Activated T-cell treated with anti-CD3 and anti-CD28 coated beads for 4 hours (primary cell): ENCODE data around the gene MUC2.
"Not testable (repeated sequence)": the region's sequence is repeated elsewhere in the genome, so short reads cannot be mapped to it uniquely, and the experiment has no call there.

Experiments used
- DNase-seq: peaks from one replicate; pipeline ENCODE4 v3.0.0-alpha.2; 2020

MUC2 gene

DNA sequence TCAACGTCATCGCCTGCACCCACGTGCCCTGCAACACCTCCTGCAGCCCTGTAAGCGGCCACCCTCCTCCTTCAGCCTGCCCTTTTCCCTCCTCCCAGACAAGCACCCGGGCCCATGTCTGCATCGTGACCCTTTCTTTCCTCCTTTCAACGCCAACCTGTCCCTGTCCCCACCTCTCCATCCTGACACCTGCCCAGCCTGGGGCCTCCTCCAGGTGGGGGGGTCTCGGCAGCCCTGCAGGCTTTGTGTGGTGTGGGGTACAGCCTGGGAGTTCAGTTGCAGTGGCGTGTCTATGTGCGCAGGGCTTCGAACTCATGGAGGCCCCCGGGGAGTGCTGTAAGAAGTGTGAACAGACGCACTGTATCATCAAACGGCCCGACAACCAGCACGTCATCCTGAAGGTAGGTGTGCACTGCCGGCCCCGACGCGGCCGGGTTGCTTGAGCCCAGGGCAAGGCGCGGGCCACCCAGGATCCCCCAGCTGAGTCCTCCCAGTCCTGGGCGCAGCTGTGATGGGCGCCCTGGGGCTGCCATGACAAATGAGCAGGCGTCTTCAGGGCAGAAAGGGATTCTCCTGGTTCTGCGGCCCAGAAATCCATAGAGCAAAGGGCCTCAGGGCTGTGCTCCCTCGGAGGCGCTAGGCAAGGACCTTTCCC, 33.7 kb downstream of the MUC2 start:
- no peak for DNase-seq

DNA sequence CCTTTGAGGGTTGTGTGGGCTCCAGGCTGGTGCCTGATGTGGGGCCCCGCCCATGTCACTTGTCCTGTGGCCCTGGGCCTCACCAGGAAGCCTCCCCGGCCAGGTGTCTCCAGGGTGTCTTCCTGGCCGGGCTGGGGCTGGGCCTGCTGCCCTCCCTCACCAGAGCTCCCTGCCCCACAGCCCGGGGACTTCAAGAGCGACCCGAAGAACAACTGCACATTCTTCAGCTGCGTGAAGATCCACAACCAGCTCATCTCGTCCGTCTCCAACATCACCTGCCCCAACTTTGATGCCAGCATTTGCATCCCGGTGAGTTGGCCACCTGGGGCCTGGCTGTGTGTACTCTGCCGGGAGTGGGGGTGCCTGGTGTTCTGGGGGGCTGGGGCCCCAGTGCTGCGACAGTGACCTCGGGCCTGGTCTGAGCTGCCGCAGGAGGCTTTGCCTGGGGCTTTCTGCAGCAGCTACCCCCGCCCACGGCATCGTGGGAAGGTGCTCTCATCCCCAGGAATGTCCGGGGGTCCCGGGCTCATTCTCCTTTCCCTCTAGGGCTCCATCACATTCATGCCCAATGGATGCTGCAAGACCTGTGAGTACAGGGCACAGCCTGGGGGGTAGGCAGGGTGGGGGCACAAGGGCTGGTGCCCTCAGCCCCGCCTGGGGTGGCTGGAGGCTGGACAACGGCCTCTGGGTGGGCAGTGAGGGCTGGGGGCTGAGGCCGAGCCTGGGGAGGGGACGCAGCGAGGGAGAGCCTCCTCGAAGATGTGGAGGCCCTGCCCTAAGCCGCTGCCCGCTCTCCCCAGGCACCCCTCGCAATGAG, 34.6 kb downstream of the MUC2 start:
- no peak for DNase-seq

DNA sequence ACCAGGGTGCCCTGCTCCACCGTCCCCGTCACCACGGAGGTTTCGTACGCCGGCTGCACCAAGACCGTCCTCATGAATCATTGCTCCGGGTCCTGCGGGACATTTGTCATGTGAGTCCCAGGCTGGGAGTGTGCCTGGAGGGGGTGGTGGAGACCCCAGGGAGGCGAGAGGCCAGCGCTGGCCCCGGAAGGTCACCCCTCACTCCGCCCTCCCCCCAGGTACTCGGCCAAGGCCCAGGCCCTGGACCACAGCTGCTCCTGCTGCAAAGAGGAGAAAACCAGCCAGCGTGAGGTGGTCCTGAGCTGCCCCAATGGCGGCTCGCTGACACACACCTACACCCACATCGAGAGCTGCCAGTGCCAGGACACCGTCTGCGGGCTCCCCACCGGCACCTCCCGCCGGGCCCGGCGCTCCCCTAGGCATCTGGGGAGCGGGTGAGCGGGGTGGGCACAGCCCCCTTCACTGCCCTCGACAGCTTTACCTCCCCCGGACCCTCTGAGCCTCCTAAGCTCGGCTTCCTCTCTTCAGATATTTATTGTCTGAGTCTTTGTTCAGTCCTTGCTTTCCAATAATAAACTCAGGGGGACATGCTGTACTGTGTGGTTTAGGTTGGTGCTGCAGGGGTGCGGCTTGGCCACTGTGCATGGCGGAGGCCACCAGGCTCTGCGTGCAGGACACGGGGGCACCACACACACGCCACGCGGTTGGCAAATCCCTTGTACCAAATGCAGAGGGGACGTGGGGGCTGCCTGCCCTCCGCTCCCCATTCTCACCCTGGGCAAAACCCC, 35.4 kb downstream of the MUC2 start:
- DNase-seq: no peak

DNA sequence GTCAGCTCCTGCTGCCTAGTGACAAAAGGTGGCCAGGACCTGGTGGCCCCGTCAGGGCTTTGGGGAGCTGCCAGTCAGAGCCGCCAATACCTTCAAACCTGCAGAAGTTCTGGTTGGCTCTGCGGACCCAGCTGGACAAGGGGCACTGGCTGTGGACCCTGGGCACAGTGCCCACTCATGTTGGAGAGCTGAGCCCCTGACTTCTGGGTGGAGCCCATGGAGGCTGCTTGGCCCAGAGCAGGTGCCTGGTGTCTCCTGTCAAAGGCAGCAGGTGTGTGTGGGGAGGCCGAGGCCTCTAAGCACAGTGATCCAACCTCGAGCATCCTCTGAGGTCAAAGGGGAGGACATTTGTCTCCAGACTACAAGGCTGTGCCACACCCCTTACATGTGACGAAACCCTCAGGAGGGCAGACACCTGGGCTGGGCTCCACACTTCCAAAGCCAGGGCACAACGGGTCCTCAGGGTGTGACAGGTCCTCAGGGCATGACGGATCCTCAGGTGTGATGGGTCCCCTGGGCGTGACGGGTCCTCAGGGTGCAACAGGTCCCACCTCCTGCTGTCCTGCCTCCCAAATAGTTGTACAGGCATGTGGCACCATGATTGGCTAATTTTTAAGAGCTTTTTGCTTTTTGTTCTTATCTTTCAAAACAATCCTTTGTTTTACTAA, 37.0 kb downstream of the MUC2 start:
- DNase-seq: no peak

DNA sequence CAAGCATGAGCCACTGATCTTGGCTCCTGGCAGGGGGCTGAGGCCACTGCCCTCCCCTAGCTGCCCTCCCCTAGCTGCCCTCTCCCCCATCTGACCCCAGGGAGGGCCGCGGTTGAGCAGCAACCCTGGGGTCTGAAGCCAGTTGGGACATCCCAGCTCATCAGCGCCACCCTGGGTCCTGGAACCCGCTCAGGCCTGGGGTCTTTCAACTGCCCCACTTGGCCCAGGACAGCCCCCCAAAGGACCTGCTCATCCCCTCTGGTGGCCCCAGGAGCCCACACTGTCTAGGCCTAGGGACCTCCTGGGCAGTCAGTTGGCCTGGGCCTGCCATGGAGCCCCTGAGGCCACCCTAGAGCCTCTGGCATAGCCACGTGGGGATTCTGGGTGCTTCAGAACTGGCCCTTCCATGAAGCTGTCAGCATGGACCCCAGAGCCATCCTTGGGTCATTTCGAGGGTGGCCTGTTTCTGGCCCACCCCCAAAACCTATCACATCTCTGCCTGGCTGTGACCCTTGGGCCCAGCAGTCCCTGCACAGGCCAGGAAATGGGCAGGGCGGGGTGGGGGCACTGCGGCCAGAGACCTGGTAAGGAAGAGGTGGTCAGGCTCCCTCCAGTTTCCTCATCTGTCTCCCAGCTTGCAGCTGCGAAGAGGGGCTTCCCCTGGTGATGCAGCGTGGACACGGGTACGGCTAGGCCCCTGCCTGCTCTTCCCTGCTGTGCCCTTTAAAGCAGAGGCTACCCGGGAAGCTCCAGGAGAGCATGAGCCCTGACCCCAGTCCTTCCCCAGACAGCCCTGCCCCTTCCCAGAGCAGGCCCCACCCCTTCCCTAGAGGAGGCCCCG, 37.9 kb downstream of the MUC2 start:
- DNase-seq: no peak

DNA sequence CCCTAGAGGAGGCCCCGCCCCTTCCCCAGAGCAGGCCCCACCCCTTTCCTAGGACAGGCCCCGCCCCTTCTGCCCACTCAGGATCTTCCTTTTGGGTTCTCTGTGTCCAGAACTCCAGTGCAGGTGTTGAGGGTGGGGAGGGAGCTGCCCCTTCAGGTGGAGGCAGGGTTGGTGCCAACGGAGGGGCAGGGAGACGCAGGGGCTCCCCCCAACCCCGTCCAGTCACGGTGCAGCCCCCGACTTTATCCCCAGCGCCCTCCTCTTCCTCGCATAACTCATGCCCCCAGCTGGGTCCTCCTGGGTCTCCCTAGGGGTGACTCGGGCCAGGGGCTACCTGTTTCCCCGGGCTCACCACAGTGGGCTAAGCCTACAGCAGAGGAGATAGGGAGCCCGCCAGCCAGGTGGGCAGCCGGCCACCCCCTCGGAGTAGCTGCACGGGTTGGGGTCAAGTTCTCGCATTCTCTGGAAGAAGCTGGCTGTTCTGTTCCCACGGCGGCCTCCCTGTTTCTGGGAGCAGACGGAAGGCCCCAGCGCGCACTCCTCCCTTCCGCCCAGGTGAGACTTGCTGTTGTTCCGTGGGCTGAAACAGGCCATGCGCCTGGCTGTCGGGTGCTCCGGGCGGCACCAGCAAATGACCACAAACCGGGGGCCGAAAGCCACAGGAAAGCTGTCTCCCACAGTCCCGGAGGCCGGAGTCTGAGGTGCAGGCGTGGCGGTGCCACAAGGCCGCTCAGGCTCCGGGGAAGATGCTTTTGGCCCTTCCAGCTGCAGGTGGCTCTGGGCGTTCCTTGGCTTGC, 38.9 kb downstream of the MUC2 start:
- no peak for DNase-seq

DNA sequence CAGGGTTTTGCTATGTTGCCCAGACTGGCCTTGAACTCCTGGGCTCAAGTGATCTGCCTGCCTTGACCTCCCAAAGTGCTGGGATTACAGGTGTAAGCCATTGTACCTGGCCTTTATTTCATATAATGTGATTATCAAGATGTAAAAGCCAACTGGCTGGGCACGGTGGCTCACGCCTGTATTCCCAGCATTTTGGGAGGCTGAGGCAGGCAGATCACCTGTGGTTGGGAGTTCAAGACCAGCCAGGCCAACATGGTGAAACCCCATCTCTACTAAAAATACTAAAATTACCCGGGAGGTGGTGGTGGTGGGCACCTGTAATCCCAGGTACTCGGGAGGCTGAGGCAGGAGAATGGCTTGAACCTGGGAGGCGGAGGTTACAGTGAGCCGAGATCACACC, 40.6 kb downstream of the MUC2 start:
- DNase-seq: not testable (repeated sequence)

DNA sequence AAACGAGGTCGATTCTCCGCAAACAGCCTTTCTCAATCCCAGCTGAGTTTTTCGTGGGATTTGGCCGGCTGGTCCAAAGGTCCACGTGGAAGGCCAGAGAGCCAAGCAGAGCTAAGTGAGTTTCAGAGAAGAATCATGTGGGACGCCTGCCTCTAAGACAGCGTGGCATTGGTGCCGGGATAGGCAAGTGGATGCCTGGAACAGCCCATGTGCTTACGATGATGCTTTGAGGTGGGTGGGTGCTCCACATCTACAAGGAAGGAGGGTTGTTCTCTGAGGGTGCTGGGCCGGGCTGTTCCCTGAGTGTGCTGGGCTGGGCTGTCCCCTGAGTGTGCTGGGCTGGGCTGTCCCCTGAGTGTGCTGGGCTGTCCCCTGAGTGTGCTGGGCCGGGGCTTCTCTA, 41.4 kb downstream of the MUC2 start:
- DNase-seq: no peak

DNA sequence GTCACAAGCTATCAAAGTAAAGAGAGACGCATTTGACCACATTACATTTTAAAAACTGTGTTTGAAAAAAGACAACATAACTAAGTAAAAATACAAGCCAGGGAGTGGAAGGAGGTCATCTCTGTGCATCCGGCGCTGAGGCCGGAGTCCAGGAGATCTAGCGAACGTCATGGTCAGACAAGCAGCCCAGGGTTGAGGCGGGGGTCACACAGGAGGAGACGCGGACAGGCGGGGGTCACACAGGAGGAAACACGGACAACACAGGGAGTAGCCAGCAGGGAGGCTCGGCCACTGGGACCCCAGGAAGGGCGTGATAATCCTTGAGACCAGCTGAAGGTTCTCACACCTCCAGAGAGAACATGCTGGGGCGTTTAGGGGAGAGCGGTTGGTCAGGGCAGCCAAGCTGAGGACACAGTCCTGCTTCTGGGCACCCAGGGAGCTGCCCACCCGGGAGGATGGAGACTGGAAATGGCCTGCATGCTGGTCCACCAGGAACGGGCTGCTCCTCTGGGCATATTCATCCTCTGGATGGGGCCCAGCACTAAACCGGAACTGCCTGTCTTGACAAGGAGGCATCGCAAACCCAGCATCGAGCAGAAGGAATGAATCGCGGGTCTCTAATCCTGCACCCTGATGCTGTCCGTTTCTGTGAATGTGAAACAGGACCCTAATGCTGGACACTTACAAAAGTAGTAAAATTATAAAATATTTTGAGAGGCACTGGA, 42.2 kb downstream of the MUC2 start:
- DNase-seq: no peak

DNA sequence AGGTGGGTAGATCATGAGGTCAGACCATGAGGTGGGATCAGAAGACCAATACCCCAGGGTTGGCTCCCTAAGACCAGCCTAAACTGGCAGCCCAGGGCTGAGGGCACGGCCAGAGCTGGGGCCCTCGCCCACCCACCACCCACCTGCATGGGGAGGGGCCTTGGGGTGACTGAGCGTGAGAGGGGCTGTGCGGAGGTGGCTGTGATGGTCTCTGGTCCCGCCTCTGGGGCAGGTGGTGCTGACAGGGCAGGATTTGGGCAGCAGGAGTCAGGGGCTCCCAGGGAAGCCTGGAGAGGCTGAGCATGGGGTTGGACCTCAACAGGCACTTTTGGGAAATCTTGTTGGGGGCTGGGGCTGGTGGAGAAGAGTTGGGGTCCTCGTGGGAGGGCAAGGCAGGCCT, 43.3 kb downstream of the MUC2 start:
- no peak for DNase-seq

DNA sequence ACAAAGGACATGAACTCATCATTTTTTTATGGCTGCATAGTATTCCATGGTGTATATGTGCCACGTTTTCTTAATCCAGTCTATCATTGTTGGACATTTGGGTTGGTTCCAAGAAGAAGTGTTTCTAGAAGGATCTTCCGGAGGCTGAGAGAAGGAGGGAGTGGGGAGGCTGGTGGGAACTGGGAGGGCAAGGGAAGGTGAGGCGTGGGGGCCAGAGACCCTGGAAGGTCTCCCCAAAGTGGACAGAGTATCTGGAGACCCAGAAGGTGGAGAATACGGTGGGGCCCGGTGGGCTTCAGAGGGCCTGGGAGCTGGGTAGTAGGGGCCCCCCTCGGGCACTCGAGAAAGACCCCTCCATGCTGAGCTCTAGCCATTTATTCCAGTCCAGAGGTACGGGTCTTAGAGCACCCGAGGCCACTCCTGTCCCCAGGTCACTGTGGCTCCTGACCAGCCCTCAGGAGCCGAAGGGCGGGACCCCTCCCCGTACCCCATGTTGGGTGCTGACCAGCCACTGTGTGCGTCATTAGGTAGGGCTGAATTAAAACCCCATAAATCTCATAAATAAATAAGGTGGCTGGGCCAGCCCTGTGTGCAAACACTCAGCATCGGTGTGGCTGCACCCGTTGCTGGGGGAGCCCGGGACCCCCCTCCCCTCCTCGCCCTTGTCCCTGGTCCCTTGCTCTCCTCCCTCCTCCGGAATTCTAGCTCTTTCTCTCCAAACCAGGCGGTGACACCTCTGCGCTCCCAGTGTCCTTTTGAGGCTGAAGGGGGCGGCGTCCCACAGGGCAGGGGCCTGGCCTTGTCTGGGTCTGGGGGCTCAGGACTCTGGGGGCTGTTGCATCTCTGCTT, 44.3 kb downstream of the MUC2 start:
- no peak for DNase-seq

DNA sequence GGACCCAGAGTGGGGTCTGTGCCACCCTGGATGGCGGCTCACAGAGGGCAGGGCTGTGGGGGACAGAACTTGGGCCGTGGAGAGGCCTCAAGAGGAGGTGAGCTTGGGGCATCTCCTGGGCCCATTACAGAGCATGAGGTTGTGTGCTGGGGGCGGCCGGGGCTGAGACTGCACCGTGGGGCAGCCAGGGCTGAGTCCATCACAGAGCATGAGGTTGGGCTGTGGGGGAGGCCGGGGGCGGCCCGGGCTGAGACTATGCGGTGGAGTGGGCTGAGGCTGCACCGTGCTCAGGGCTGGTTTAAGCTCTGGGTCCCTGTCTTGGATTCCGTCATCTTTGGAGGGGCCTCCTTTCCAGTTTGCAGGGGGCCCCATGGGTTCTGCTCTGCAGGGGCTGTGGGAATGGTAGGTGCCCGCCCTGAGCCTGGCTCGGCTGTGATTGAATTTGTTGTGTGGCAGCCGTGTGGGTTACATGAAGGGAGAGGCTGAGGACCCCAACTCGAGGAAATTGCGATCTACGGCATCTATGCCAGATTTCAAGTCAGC, 45.0 kb downstream of the MUC2 start:
- no peak for DNase-seq

DNA sequence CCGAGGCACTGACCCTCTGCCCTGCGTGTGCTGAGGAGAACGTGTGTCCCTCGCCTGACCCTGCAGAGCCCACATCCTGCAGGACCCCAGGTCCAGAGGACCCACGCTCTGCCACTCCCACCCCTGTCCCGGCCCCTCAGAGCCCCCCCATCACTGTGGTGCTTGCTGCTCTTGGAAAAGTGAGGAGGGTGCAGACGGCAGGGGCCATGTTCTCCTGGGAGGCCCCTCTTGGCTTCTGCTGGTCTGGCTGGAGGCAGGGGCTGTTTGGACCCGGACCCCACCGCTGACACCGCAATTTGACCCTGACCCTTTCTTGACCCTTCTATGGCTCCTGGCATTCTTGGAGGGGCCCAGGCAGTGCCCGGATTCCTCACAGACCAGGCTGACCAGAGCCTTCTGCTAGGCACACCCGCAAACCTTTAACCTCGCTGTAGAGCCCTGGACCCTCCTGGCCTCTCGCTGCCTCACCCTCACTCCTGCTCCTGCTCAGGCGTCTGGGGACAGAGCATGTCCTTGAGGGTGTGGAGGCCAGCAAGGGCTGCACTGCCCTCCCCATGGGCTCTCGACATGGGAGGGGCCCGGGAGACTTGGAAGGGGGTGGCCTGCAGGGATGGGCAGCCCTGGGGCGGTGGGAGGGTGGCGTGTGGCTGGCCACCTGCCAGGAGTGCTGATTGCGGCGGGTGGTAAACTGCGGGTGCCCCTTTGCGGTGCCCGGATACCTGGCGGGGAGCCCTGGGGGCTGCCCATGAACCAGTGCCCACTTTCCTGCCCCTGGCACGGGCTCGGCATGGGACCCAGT, 46.1 kb downstream of the MUC2 start:
- no peak for DNase-seq

DNA sequence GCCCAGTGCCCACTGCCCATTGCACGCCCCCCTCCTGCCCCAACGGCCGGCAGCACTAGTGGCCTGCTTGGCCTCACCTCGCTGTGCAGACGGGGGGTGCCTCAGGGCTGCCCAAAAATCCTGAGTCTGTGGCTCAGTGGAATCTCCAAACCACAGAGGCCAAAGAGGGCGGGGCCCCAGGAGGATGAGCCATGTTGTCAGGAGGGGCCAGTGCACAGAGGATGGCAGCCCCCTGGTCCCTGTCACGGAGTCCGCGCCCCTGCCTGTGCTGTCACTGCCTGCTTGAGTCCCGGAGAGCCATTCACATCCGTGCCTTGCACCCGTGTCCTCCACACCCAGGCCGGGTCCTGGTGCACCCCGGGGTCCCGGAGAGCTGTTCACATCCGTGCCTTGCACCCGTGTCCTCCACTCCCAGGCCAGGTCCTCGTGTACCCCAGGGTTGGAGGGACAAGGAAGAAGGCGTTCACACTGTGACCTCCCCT, 46.7 kb downstream of the MUC2 start:
- DNase-seq: no peak

DNA sequence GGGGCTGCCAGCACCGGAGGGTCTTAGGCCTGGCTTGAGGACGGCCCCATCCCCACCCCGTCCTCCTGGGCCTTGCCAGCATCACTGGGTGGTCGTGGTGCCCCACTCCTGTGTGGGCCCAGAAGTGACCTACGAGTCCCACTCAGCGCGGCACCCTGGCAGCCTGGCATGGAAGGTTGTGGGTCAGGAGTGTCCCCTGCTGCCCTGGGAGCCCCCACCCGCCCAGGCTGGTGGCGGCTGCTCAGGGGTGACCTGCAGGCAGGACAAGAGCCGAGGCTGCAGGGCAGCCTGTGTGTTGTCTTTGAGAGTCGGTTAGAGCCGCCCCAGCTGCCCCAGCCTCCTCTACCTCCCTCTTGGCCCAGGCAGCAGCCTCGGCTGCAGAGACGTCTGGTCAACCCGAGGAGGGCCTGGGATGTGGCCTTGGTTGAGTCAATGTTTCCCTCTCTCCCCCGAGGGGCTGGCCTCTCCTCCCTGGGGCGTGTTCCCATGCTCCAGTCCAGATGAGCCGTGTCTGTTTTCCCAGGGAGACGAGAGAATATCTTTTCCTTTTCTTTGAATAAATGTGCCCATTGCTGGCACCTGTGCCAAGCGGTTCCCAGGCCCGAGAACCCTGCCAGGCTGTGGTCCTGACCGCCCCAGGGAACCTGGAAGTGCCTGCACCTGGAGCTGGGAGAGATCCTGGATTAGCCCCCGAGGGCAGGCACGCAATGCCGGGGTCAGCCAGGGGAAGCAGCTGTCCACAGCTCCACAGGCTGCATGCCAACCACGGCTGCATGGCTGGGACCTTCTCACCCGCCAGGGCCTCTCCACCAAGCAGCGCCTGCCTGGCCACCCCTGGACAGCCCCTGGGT, 47.4 kb downstream of the MUC2 start:
- DNase-seq: no peak

DNA sequence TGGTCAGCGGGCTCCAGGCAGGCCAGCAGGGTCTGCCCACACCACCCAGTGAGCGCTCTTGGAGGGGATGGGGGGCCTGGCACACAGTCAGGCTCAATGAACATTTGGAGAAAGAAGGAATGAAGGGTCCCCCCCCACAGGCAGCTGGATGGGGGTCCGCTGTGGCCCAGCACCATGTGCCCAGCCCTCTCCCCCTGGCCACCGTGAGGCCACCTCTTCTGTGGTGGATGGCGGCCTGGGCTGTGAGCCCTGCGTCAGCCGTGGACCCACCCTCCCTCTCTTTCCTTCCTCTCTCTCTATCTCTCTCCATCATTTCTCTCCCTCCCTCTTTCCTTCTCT, 48.0 kb downstream of the MUC2 start:
- no peak for DNase-seq

DNA sequence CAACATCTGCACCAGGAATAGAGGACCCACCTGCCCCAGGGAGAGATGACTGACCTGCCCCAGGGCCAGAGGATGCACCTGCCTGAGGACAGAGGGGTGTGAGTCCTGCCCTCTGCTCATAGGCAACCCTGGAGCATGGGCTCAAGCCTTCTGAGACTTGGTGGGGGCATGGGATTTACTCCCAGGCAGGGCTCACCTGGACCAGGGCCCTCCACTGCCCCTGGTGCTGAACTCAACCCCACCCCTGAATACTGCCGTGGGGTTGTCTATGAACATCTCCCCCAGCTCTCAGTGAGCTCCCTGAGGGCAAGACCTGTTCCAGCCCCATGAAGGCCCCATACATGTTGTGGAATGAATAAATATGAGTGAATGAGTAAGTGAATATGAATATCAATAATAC, 49.3 kb downstream of the MUC2 start:
- DNase-seq: no peak
